Measurements from ENCODE around the gene FAU.

The FAU gene

GRCh38 chr11:65071907-65072630 is 49.9 kb downstream of the FAU start:
- no peak for TF ChIP-seq CTCF (IDR thresholded peaks at IDR 0.05; ENCODE audit: control insufficient read depth, extremely low read depth, insufficient read depth)
- DNase-seq (ENCODE audit: low read depth) = no peak
- no peak overlapping the region for H3K4me3 ChIP-seq (ENCODE audit: low read depth, low read length)
